ENCODE measurements around the gene WNT11. TPM values are rescaled to one million over a fixed set of nuclear protein-coding genes. Genes with fewer than 3 reads are reported as not detected.

The WNT11 gene
- polyA plus RNA-seq, 1 of the 3 experiments (the other 2 are of a cell fraction), result 0.43 TPM

- peaks cover 10% of the 10 kb centered on the region for H3K27me3 ChIP-seq (ENCODE audit: insufficient read depth)
- POLR2A ChIA-PET, result interaction anchor here (0.6 to 0.9 kb wide), 2 partner anchors 109 to 111 kb away, joined by 3 read pairs; no protein-coding TSS in a partner anchor
Observed at GRCh38 chr11:76207642-76208401, 1.5 kb upstream of the WNT11 start.

More at GRCh38 chr11:76207642-76208401, 1.5 kb upstream of the WNT11 start:
- Histone ChIP-seq H3K9me2 (no peaks in the 10 kb centered on the region), H4K20me1 (ENCODE audit: insufficient read depth) (no peaks in the 10 kb centered on the region), H3K79me2 (ENCODE audit: insufficient read depth) (no peaks in the 10 kb centered on the region), H3F3A (replicated peaks; ENCODE audit: insufficient read depth) (no peaks in the 10 kb centered on the region), H3K9me3 (no peaks in the 10 kb centered on the region), H3K36me3 (replicated peaks in 1 of 2; ENCODE audit: control insufficient read depth in 1 of 2, insufficient read depth in 2 of 2, low read length in 1 of 2) (no peaks in the 10 kb centered on the region), H3K4me3 (ENCODE audit: low read depth in 2 of 2, low read length in 1 of 2) (peak overlapping the region; percentile 57 to 68), H3K9ac (no peak overlapping the region), H3K4me1 (ENCODE audit: control insufficient read depth in 1 of 2, insufficient read depth in 2 of 2, low read depth in 1 of 2, low read length in 1 of 2) (peaks cover 0 to 37% of the 10 kb centered on the region in 2 experiments; a peak in 1 of 4 replicates), H3K4me2 (peak overlapping the region; percentile 90), H3K27ac (ENCODE audit: low read depth in 2 of 2, low read length in 1 of 2) (no peak overlapping the region), H2AFZ (ENCODE audit: low read depth) (peak overlapping the region; percentile 90)
- peak; percentile 94 for DNase-seq
- CTCF ChIA-PET, result interaction anchor here (0.6 to 9.7 kb wide), 80 partner anchors 8 to 778 kb away, joined by 3 to 328 read pairs (median 5); no protein-coding TSS in a partner anchor
- under 1% methylated on average over 24 of the region's 55 CpGs for WGBS (ENCODE audit: low lambda C conversion rate)
- TF ChIP-seq FOXJ3 (CRISPR knock-in tag; IDR thresholded peaks at IDR 0.05), result no peak
- no peak for TF ChIP-seq TAF1 (IDR thresholded peaks at IDR 0.05; ENCODE audit: borderline replicate concordance, low read depth, low read length)
- TF ChIP-seq RCOR1 (IDR thresholded peaks at IDR 0.05; ENCODE audit: low read length), result peak; percentile 50; the same call in 1 of the 2 replicates
- peak; percentile 76 for TF ChIP-seq RAD21 (IDR thresholded peaks at IDR 0.05; ENCODE audit: low read length)
- TF ChIP-seq, protein P1, sequence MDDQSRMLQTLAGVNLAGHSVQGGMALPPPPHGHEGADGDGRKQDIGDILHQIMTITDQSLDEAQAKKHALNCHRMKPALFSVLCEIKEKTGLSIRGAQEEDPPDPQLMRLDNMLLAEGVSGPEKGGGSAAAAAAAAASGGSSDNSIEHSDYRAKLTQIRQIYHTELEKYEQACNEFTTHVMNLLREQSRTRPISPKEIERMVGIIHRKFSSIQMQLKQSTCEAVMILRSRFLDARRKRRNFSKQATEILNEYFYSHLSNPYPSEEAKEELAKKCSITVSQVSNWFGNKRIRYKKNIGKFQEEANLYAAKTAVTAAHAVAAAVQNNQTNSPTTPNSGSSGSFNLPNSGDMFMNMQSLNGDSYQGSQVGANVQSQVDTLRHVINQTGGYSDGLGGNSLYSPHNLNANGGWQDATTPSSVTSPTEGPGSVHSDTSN (IDR thresholded peaks at IDR 0.05), result no peak
- TF ChIP-seq MAX (IDR thresholded peaks at IDR 0.05; ENCODE audit: low read depth), result peak; percentile 78; the same call in 1 of the 2 replicates
- 0 out of 2 replicates have a peak, but pooled peaks have one; percentile 35 for TF ChIP-seq SIN3A (IDR thresholded peaks at IDR 0.05; ENCODE audit: borderline replicate concordance, low read depth, low read length)
- no peak for TF ChIP-seq EZH2phosphoT487 (IDR thresholded peaks at IDR 0.05; ENCODE audit: borderline replicate concordance, low read depth)
- 0 out of 2 replicates have a peak, but pooled peaks have one; percentile 24 for TF ChIP-seq MXI1 (IDR thresholded peaks at IDR 0.05; ENCODE audit: low read depth, low read length)
- TF ChIP-seq TCF12 (IDR thresholded peaks at IDR 0.05), result no peak
- TF ChIP-seq, protein P2, sequence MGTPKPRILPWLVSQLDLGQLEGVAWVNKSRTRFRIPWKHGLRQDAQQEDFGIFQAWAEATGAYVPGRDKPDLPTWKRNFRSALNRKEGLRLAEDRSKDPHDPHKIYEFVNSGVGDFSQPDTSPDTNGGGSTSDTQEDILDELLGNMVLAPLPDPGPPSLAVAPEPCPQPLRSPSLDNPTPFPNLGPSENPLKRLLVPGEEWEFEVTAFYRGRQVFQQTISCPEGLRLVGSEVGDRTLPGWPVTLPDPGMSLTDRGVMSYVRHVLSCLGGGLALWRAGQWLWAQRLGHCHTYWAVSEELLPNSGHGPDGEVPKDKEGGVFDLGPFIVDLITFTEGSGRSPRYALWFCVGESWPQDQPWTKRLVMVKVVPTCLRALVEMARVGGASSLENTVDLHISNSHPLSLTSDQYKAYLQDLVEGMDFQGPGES (IDR thresholded peaks at IDR 0.05; ENCODE audit: low read depth, low read length), result no peak
- peak; percentile 83 for TF ChIP-seq SMC3 (IDR thresholded peaks at IDR 0.05; ENCODE audit: low read depth, low read length)
- TF ChIP-seq GABPA (IDR thresholded peaks at IDR 0.05; ENCODE audit: low read depth), result no peak
- TF ChIP-seq CTCF (IDR thresholded peaks at IDR 0.05), result peak; percentile 88
